Activated CD8-positive, alpha-beta memory T cell treated with anti-CD3 and anti-CD28 coated beads, Interleukin-2, amount 50 U/mL, for 24 hours (primary cell): ENCODE results near the gene HNRNPR.

Experiments
- DNase-seq: peaks from one replicate; pipeline ENCODE4 v3.0.0-alpha.2; 2020; ENCODE audit errors: extremely low read depth

Gene HNRNPR

GRCh38 chr1:23369335-23370013, 25.4 kb upstream of the HNRNPR start, which contains the start of gene ZNF436:
Gene ZNF436, minus strand, starts transcription at chr1:23369836. Its CDS starts 1,831 bp downstream, at chr1:23368005.
- no peak for DNase-seq

DNA sequence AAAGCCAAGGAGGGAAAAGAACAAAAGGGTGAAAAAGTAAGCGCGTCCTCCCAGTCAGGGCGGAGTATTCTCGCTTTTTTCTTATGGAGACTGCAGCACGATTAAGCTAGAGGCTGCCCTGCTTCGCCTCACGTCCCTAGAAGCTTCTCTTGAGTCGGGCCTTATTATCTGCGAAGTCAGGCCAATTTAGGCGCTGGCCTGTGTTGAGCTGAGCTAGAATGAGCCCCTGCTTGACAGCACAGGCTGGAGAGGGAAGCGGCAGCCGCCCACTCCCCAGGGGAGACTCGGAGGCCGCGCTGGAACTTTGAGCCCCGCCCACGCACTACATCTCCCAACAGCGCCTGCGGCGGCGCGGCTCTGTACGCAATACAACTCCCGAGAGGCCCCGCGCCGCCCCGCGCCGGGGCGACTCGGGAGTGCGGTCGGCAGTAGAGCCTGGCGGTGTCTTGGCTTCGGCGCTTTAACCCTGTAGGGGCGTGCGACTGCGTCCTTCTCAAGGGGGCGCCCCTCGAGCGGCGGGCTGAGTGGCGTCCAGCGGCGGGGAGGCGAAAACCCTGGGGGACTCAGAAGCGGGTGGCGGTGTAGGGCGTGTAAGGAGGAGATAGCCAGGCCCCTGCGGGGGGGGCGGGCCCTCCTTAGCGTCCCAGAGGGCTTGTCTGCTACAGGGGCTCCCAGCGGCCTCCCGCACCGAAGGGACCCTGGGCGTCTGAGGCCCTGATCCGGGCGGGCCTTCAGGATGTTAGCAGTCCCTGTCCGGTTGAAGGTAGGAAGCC, 24.7 kb upstream of the HNRNPR start:
- peak; percentile 68 for DNase-seq

DNA sequence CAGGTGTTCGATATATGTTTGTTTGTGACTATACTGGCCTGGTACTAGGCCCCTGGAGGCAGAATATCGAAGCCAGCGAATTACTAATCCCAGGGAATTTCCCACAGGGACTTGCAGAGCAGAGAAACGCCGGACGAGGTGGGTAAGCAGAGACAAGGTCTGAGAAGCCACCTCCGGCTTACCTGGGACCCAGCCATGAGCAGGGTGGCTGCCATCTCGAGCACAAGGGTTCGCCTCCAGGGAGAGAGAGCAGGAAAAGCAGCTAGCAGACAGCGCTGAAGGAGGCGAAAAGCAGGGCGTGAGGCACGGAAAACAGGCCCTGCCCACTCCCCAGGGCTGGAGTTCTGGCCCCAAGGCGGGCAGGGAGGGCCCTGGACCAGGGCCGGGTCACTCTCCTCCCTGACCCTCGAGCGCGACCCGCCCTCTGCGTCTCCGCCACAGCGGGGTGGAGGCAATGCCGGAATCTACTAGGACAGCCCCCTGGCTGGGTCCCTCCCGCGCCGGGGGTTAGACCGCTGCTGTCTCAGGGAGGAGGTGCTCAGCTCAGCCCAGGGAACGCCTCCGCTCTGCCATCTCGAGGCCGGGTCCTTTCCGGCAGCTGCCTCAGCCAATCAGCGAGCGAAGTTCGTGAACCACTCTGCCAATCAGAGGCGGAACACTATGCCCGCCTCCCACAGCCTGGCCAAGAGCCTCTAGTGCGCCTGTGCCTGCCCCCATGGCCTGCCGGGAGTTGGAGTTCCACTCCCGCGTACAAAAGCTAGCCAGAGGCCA, 23.9 kb upstream of the HNRNPR start:
- DNase-seq: peak; percentile 94

- DNase-seq: no peak
Measured at GRCh38 chr1:23367451-23367790, 23.3 kb upstream of the HNRNPR start.

GRCh38 chr1:23366598-23366997, 22.5 kb upstream of the HNRNPR start:
- no peak for DNase-seq

GRCh38 chr1:23366146-23366545, 22.1 kb upstream of the HNRNPR start:
- DNase-seq: no peak

DNA sequence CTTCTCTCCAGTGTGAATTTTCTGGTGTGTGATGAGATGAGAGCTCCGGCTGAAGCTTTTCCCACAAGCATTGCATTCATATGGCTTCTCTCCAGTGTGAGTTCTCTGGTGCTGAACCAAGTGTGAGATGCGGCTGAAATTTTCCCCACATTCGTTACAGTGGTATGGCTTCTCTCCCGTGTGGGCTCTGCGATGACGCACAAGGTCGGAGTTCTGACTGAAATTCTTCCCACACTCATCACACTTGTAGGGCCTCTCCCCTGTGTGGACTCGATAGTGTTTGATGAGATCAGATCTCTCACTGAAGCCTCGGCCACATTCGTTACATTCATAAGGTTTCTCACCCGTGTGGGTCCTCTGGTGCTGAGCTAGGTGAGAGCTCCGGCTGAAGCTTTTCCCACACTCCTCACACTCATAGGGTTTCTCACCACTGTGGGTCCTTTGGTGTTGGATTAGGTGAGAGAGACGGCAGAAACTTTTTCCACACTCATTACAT, 18.2 kb upstream of the HNRNPR start:
- DNase-seq: no peak

GRCh38 chr1:23358310-23358875, 14.3 kb upstream of the HNRNPR start:
- DNase-seq: no peak

GRCh38 chr1:23357138-23357908, 13.2 kb upstream of the HNRNPR start:
- no peak for DNase-seq

- no peak for DNase-seq
Measured at GRCh38 chr1:23356471-23357137, 12.5 kb upstream of the HNRNPR start.

GRCh38 chr1:23354245-23354644, 10.2 kb upstream of the HNRNPR start:
- no peak for DNase-seq

DNA sequence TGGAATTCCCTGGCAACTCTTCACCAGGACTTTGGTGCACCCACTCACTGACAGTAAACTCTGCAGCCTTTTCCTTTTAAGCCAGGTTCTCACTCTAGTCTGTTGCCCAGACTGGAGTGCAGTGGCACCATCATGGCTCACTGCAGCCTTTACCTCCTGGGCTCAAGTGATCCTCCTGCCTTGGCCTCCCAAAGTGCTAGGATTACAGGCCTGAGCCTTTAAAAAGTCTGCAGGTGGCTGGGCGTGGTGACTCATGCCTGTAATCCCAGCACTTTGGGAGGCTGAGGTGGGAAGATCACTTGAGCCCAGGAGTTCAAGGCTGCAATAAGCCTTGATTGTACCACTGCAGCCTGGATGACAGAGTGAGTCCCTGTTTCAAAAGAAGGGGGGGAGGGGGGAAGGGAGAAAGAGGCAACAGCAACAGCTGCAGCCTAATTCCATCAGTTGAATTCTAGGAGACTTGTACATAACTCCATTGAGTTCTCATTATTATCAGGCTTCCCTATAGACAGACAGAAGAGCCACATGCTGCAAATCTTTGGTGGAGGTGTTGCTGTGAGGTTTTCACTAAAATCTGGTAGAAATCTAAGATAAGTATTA, 8.1 kb upstream of the HNRNPR start:
- no peak for DNase-seq

- DNase-seq: no peak
Measured at GRCh38 chr1:23345920-23346319, 1.8 kb upstream of the HNRNPR start.

DNA sequence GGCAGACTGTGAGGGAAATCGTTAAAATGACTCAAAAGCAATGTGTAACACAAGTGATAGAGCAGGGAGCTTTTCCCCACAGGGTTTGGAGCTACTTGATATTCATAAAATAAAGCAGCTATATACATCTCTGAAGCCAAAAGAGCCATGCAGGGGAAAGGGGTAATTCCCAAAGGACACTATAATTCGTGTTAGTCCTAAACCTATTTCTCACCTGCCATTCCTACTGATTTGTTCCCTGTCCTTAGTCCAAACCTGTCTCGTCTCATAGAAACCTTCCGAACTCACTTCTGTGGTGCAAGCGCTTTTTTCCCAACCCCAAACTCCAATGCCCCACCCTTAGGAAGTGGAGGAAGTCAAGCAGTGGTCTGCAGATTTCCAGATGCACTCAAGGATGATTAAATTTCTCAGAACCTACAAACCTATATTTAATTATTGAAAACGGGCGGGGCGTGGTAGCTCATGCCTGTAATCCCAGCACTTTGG, 946 bp upstream of the HNRNPR start:
- DNase-seq: no peak

- DNase-seq: no peak
Measured at GRCh38 chr1:23343221-23344110, 618 bp downstream of the HNRNPR start.

- DNase-seq: no peak
Measured at GRCh38 chr1:23341931-23342692, 2.0 kb downstream of the HNRNPR start.

DNA sequence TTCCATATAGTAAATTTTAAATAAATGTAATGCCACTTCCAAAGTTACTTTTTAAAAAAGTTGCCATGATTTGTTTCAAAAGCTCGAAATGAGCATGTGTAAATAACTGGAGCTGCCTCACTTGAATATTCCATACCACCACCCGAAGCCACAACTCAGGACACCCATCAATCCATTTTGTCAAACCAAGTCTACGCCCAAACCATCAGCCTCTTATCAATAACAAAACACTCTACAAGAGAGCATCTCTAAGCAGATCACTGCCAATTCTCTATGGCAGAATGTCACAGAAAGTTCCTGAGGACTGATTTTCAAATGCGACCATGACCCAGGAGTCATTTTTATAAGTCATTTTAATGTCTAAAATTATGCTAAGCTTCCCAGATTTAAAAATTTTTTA, 4.5 kb downstream of the HNRNPR start:
- no peak for DNase-seq

DNA sequence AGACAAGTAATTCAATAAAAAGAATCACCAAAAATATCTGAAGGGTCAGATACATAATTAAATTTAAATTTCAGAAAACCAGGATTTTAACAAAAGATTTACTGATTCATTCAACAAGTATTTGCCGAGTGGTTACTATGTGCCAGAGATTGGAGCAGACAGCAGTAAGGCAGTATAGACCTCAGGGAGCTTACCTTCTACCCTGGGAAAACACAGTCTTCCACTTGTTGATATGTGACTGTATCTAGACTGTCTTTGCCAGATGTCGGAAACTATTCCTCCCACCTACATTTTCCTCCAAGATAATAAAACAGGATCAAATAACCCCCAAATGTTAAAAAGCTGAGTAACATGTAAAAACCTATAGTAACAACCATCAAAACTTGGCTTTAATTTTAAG, 6.2 kb downstream of the HNRNPR start:
- no peak for DNase-seq
